PC-3 (cell line): ENCODE data around the gene KPNA4. TPM values are rescaled to one million over a fixed set of nuclear protein-coding genes. Genes with fewer than 3 reads are reported as not detected.

ENCODE experiments used
- ATAC-seq: fragments of 200-7000 bp; cut with Tn5 transposase; 2 replicates; pipeline ENCODE4 v1.9.1; 2020; ENCODE audit warnings: mild to moderate bottlenecking, moderate library complexity
- BruUV-seq: library from RNA; stranded (reverse); fragments of 400-500 nt; replicated peaks from 2 replicates; lab custom pipeline; 2021; lab: Mats Ljungman, UMichigan
- CTCF ChIA-PET: fragments of 300-600 bp; sonication (Branson Sonifier 250); formaldehyde crosslinking; loops from one replicate; lab custom pipeline; 2022; ENCODE audit warnings: antibody characterized with exemption; lab: Charles Lee
- POLR2A ChIA-PET: fragments of 300-600 bp; sonication (Branson Sonifier 250); formaldehyde crosslinking; loops from one replicate; lab custom pipeline; 2022; ENCODE audit warnings: antibody characterized with exemption; ENCODE audit not compliant: unreplicated experiment; lab: Charles Lee
- DNase-seq: peaks from one replicate; pipeline ENCODE4 v3.0.0-alpha.2; 2015
- H2AFZ ChIP-seq: fragments of 300-600 bp; sonication (generic); 2 replicates; pipeline ENCODE4 v1.6.0; 2016; ENCODE audit warnings: antibody characterized with exemption, low read length
- H3F3A ChIP-seq: fragments of 300-600 bp; sonication (generic); one replicate; pipeline ENCODE4 v1.6.0; 2017; ENCODE audit warnings: antibody characterized with exemption, low read length, control low read depth, mild to moderate bottlenecking; ENCODE audit not compliant: unreplicated experiment
- H3K27ac ChIP-seq: fragments of 300-600 bp; sonication (generic); 2 replicates; pipeline ENCODE4 v1.5.1; 2016; ENCODE audit warnings: mild to moderate bottlenecking, low read length
- H3K27me3 ChIP-seq: fragments of 300-600 bp; sonication (generic); 2 replicates; pipeline ENCODE4 v1.6.1; 2016; ENCODE audit warnings: low read length, mixed read lengths
- H3K36me3 ChIP-seq: fragments of 300-600 bp; sonication (generic); 2 replicates; pipeline ENCODE4 v1.6.1; 2016; ENCODE audit warnings: low read depth, mixed run types, low read length, mixed read lengths
- H3K4me1 ChIP-seq: fragments of 300-600 bp; sonication (generic); 2 replicates; pipeline ENCODE4 v1.5.1; 2016; ENCODE audit warnings: low read length; ENCODE audit not compliant: insufficient read depth
- H3K4me2 ChIP-seq: fragments of 300-600 bp; sonication (generic); 2 replicates; pipeline ENCODE4 v1.6.0; 2016; ENCODE audit warnings: low read length
- H3K4me3 ChIP-seq: fragments of 300-600 bp; sonication (generic); 2 replicates; pipeline ENCODE4 v1.5.1; 2016; ENCODE audit warnings: mild to moderate bottlenecking, low read length, mixed read lengths
- H3K79me2 ChIP-seq: fragments of 300-600 bp; sonication (generic); 2 replicates; pipeline ENCODE4 v1.6.1; 2017; ENCODE audit warnings: low read length, mixed read lengths
- H3K9ac ChIP-seq: fragments of 300-600 bp; sonication (generic); 2 replicates; pipeline ENCODE4 v1.6.0; 2016; ENCODE audit warnings: mild to moderate bottlenecking, low read length
- H3K9me2 ChIP-seq: fragments of 300-600 bp; sonication (generic); replicated peaks from 2 replicates; pipeline ENCODE4 v1.6.1; 2016; ENCODE audit warnings: mixed run types, low read length, mixed read lengths
- H3K9me3 ChIP-seq: fragments of 300-600 bp; sonication (generic); 2 replicates; pipeline ENCODE4 v1.6.1; 2016; ENCODE audit warnings: low read length, mixed read lengths
- H4K20me1 ChIP-seq: fragments of 300-600 bp; sonication (generic); 2 replicates; pipeline ENCODE4 v1.6.1; 2016; ENCODE audit warnings: low read length, mixed read lengths
- EZH2 ChIP-seq: fragments of 300-600 bp; sonication (generic); IDR thresholded peaks from one replicate; pipeline ENCODE4 v1.6.1; 2017; ENCODE audit warnings: antibody characterized with exemption, mild to moderate bottlenecking, low read length; ENCODE audit not compliant: unreplicated experiment
- EZH2phosphoT487 ChIP-seq: fragments of 300-600 bp; sonication (generic); IDR thresholded peaks from 2 replicates; pipeline ENCODE4 v1.6.1; 2018; ENCODE audit warnings: mild to moderate bottlenecking, antibody characterized with exemption, low read length, borderline replicate concordance
- intact Hi-C: fragments of 100-400 bp; cut with micrococcal nuclease; formaldehyde crosslinking; loops from 2 replicates; pipeline ENCODE4 v1.9.0; 2023
- total RNA-seq: library from RNA; depleted of rRNA; stranded (reverse); fragments of >200 nt; gene quantifications from 2 replicates; pipeline ENCODE4 v1.2.3, GENCODE V29; 2014
- TF ChIP-seq, protein P1 (sequence below): fragments of 300-600 bp; sonication (generic); conservative IDR thresholded peaks from 2 replicates; pipeline ENCODE4 v1.5.1; 2017; ENCODE audit warnings: antibody characterized with exemption, low read depth, mild to moderate bottlenecking, low read length

KPNA4 gene
- total RNA-seq, 1 experiment from 2014 or later: 31.5 TPM

DNA sequence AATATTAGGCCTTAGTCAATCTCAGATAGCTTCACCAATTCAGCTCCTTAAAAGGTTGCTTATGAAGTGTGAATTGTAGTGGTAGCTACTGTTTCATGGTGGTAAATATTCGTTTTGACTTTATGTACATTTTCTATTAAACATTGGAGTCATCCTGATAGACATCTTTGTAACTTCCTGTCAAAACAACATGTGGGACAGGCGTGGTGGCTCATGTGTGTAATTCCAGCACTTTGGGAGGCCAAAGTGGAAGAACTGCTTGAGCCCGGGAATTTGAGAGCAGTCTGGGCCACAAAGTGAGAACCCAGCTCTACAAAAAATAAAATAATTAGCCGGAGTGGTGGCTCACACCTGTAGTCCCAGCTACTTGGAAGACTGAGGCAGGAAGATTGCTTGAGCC lies 113.8 kb downstream of the KPNA4 start:
- Histone ChIP-seq H3F3A (no peaks in the 10 kb centered on the region), H2AFZ (peak overlapping the region; percentile 54), H3K9ac (no peak overlapping the region), H3K9me2 (no peaks in the 10 kb centered on the region), H3K9me3 (no peaks in the 10 kb centered on the region), H3K4me2 (no peak overlapping the region; the same call in 1 of the 2 replicates), H3K27ac (no peak overlapping the region), H3K36me3 (no peaks in the 10 kb centered on the region), H3K79me2 (peaks cover 27% of the 10 kb centered on the region), H3K4me1 (peaks cover 33% of the 10 kb centered on the region), H3K4me3 (no peak overlapping the region), H3K27me3 (no peaks in the 10 kb centered on the region), H4K20me1 (0 out of 2 replicates have a peak, but pooled peaks cover 9% of the 10 kb centered on the region)
- no TSS peak for BruUV-seq
- TF ChIP-seq EZH2 (no peak), EZH2phosphoT487 (no peak)
- TF ChIP-seq, protein P1, sequence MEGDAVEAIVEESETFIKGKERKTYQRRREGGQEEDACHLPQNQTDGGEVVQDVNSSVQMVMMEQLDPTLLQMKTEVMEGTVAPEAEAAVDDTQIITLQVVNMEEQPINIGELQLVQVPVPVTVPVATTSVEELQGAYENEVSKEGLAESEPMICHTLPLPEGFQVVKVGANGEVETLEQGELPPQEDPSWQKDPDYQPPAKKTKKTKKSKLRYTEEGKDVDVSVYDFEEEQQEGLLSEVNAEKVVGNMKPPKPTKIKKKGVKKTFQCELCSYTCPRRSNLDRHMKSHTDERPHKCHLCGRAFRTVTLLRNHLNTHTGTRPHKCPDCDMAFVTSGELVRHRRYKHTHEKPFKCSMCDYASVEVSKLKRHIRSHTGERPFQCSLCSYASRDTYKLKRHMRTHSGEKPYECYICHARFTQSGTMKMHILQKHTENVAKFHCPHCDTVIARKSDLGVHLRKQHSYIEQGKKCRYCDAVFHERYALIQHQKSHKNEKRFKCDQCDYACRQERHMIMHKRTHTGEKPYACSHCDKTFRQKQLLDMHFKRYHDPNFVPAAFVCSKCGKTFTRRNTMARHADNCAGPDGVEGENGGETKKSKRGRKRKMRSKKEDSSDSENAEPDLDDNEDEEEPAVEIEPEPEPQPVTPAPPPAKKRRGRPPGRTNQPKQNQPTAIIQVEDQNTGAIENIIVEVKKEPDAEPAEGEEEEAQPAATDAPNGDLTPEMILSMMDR: no peak
- ChIA-PET POLR2A (interaction anchor here (0.6 to 0.7 kb wide), 2 partner anchors 51 to 301 kb away, joined by 3 to 5 read pairs; no protein-coding TSS in a partner anchor), CTCF (no interaction called here)
- intact Hi-C loops: loop anchor here (2.0 kb wide), 1 partner anchor 35 kb away; no protein-coding TSS in a partner anchor
- ATAC-seq (no peak), DNase-seq (peak; percentile 45)

- ATAC-seq (no peak), DNase-seq (peak; percentile 60)
- Histone ChIP-seq H3K36me3 (peaks cover 3% of the 10 kb centered on the region; the same call in 1 of the 2 replicates), H3K27ac (no peak overlapping the region), H3K9me2 (no peaks in the 10 kb centered on the region), H2AFZ (no peak overlapping the region), H3K9me3 (no peaks in the 10 kb centered on the region), H3K4me1 (peaks cover 40% of the 10 kb centered on the region), H3K4me3 (no peak overlapping the region), H3F3A (no peaks in the 10 kb centered on the region), H3K4me2 (no peak overlapping the region), H3K79me2 (peaks cover 34% of the 10 kb centered on the region), H3K27me3 (no peaks in the 10 kb centered on the region), H3K9ac (no peak overlapping the region), H4K20me1 (0 out of 2 replicates have a peak, but pooled peaks cover 9% of the 10 kb centered on the region)
- POLR2A ChIA-PET: no interaction called here
- no TSS peak for BruUV-seq
- CTCF ChIA-PET: no interaction called here
- intact Hi-C loops: loop anchor here (2.0 kb wide), 1 partner anchor 36 kb away; no protein-coding TSS in a partner anchor
- TF ChIP-seq EZH2phosphoT487 (no peak), EZH2 (no peak)
- TF ChIP-seq, protein P1: no peak
Measured at GRCh38 chr3:160450846-160451245, 114.5 kb downstream of the KPNA4 start.
